GM19239 (cell line): ENCODE measurements around the gene SLC4A4.
"Not testable (repeated sequence)": the region's sequence is repeated elsewhere in the genome, so short reads cannot be mapped to it uniquely, and the experiment has no call there.

Experiments used
- DNase-seq: peaks from one replicate; pipeline ENCODE4 v3.0.0; 2011; ENCODE audit warnings: low spot score; ENCODE audit not compliant: insufficient read length
- FAIRE-seq: peaks from 2 replicates; lab custom pipeline; 2011; peaks lifted over from hg19 to GRCh38; lab: Jason Lieb, UNC

The SLC4A4 gene

DNA sequence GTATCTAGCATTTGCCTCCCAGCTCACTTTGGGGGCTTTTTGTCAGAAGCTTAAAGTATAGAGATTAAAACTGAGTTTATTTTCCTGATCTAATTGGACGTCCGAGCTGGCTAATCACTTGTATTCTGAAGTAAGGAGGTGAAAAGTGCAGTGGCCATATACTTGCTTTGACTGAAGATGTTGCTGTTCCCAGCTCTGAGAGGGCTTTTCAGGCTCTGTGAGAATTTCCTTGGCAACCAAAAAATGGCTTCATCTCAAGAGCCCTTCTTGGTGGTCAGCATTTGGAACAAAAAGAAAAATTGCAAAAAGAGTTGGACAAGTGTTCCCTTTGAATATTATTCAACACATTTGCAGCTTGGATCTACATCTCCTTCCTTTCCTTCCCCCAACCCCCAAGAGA lies 67.0 kb downstream of the SLC4A4 start:
- DNase-seq (no peak), FAIRE-seq (peak; percentile 8)

DNA sequence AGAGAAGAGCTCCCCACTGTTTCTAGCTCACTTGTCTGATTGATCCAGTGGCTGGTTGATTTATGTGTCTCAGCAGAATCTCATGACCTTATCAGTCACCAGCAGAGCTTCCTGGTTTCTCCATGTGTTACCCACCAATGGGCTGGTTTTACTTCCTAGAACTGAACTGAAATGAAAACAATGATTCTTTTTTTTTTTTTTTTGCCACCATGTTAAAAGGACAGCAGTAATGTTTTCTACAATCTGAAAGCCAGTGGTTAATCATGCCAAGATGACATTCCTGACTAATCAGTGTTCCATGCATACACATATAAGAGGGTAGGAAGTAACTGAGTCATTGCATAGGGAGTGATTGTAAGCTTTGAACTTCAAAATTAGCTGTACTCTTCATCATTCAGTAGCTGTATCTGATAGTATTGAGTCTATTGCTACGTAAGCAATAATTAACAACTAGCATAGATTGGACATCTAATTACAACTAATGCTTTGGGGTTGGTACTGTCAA lies 67.7 kb downstream of the SLC4A4 start:
- DNase-seq (no peak), FAIRE-seq (no peak)

DNA sequence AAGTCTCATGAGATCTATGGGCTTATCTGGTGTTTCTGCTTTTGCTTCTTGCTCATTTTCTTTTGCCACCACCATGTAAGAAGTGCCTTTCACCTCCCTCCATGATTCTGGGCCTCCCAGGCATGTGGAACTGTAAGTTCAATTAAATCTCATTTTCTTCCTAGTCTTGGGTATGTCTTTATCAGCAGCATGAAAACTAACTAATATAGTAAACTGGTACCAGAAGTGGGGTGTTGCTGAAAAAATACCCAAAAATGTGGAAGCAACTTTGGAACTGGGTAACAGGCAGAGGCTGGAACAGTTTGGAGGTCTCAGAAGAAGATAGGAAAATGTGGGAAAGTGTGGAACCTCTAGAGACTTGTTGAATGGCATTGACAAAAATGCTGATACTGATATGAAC lies 70.1 kb downstream of the SLC4A4 start:
- DNase-seq, FAIRE-seq: not testable (repeated sequence)

DNA sequence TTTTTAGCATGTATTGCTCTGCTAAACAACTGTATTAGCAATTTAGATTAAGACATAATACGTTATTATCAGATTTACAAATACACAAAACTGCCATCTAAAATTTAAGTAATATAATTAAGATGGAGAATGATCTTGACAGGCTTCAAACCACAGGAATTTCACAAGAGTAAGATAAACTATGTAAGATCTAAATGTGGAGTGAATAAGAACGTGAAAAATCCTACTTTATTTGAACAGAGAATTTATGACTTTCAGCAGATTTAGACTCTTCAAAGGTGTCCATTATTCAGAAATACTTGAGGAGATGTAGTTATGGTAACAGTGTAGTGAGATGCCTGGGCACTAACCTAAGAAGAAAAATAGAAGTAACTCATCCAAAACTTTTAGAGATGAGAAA lies 73.2 kb downstream of the SLC4A4 start:
- no peak for DNase-seq
- FAIRE-seq = no peak

DNA sequence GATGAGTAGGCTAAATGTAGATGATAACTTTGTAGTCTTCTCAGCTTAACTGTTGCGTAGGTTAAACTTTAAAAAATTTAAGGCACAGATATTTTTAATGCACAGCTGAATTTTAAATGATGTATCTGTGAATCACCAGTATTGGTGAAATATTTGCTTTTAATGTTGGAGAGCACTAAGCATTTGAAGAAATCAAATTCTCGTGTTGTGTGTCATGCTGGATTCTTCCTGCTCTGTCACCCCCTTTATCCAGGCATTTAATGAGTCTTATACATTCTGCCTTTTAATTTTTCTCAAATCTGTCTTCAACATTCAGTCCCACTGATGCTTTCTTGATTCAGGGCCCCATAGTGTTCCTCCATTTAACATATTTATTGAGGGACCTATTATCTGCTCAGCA lies 76.7 kb downstream of the SLC4A4 start:
- FAIRE-seq (no peak), DNase-seq (no peak)

DNA sequence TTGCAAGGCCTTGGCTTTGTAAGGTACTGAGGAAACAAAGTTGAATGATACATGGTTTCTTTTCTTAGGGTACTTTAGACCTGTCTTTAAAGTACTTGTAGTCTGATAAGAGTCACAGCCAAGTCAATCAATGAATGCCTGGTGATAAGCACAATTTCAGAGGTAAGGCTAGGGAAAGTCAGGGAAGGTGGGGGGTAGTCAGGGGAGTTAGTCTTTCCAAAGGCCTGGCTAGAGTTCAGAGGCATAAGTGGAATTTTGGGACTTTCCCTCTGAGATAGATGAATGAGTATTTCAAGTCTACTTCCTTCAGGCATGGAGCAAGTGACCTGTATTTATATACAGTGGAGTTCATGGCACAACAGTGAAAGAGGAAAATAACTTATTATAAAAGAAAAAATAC lies 78.3 kb downstream of the SLC4A4 start:
- DNase-seq (no peak), FAIRE-seq (no peak)

DNA sequence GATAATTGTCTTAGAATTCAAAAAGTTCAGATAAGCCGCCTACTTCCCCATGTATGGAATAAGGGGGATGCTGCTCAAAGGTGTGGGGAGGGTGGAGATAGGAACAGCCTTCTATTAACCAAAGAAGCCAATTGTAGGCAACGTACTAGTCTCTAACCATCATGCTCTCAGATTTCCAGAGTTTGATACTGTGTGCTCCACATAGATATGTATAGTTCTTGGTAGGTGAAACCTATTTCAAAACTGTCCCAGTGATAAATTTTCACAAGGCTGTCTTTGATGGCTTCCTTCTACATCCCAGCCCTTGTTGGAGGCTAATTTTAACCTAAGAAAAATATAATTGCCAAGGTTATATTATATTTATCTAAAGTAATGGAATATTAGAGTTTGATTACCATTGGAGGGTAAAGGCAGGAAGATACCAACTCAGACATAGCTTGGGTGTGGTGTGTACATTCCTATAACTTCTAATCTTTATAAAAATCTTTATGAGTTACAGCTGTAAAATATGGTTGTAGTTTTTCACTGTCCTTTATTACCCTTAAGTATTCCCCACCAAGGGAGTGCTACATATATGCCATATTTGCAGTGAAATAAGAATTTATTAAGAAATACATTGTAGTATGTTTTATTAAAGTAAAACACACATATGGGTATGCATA lies 87.7 kb downstream of the SLC4A4 start:
- DNase-seq (no peak), FAIRE-seq (no peak)

DNA sequence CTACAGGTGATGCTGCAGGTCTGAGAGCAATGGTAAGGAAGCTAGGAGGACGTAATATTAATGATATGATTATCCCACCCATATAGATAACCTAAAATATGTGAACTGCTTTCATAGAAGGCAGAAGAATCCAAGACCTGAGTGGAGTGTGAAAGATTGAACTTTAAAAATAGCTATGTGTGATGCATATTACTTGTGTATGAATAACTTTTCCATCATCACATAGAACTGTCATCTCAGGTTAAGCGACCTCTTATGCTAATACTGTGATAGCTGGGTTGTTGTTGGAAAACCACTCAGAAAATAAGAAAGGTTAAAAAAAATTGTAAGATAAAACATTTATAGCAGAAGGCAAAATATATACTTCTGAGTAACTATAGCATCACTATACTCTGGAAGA lies 90.3 kb downstream of the SLC4A4 start:
- DNase-seq (no peak), FAIRE-seq (no peak)

DNA sequence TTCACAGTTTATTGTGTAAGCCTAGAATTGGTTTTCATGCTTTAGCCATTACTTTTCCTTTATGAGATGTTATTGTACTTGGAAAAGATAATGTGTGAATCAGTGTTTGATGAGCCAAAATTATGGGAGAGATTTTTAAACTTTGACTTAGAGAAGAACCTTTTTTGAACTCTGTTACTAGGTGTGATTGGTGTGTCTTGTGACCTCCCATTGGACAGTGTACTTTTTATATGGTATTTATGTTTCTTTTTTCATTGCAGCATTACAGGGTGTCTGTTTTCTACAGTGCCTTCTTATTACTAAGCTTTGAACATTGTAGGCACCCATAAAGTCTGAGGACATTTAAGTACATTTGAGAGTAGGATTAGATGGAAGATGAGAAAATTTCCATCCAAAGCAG lies 91.1 kb downstream of the SLC4A4 start:
- FAIRE-seq = no peak
- DNase-seq = no peak

DNA sequence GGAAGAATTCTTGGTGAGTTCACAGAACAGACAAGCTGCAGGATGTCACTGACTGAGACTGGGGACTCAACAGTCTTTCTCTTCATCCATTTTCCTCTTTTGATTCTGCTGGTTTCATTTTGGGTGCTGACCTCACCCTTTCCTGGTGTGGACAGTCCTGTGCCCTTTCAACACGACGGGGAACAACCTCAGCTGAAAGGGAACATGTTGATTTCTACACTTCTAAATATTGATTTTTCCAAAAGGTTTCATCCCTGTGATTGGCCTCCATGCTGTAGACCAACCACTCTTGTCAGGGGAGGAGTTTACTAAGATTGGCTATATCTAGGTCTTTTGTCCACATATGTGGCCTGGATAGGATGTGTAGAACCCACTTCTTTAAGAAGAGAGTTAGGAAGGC lies 91.8 kb downstream of the SLC4A4 start:
- no peak for FAIRE-seq
- no peak for DNase-seq

DNA sequence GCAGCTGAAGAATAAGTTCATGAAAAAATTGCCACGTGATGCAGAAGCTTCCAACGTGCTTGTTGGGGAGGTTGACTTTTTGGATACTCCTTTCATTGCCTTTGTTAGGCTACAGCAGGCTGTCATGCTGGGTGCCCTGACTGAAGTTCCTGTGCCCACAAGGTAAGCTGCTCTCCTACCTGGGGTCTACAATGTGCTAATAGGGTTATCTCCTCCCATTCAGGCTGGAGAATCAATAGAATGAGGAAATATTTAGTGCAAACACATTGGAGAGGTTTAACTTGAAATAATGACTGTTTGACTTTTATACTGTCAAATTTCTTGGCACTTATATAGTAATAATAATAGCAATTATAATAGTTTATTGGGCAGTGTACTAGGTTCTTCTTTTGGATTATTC lies 101.8 kb downstream of the SLC4A4 start:
- DNase-seq = no peak
- no peak for FAIRE-seq

DNA sequence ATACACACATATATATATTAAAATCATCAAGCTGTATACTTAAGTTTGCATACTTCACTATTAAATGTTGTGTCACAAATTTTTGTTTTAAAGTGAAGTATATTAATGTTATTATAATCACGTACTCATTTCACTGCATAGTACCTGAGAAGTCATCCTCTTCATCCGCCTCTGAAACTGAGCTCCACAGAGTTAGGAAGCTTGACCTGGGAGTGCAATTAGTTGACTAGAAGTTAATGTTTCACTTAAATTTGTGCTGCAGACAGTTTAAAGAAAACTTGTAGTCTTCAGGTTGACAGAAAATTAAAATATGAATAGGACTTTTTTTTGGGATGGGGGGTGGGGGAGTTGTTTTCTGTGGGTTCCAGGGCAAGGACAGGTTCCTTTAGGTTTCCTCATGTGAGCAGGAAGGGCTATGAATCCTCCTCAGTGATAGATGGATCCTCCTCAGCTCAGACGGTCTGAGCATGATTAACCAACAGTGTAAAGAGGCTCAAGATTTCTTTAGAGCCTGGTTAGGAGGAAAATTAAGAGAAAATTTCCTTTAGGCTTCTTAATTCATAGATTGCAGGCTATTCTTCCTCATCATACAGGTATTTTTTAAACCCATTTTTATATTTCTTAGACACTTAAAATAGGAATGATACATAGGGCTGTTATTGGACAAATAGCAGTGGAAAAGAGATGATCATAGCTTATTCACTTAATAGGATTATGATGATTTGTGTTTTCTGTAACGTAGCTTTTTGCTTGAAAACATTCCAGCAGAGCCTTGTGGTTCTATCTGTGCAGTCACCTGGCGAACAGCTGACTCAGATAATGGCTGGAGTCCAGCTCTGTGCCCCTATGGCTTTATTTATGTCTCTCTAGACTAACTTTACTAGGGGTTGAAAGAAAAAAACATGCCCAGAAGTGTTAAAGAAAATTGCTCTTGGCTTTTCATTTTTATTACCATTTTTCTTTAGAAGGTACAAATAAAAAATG lies 102.7 kb downstream of the SLC4A4 start:
- DNase-seq (no peak), FAIRE-seq (no peak)

DNA sequence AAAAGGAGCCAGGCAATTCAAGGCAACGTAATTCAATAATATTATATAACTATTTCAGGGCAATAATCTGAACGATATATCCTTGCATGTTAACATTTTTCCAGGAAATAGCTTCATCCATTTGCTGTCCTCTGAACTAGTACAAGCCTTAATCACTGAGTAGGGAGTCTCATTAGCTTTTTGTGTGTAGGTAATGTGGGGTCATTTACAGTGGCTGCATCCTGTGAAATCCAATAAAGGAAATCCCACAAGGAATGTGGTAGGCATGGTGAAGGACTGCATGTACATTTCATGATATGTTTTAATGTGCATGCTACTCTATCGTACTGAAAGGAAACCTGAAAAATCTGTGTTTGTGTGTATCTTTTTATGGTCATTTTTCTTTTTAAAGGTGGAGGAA lies 103.5 kb downstream of the SLC4A4 start:
- DNase-seq = no peak
- FAIRE-seq = no peak

DNA sequence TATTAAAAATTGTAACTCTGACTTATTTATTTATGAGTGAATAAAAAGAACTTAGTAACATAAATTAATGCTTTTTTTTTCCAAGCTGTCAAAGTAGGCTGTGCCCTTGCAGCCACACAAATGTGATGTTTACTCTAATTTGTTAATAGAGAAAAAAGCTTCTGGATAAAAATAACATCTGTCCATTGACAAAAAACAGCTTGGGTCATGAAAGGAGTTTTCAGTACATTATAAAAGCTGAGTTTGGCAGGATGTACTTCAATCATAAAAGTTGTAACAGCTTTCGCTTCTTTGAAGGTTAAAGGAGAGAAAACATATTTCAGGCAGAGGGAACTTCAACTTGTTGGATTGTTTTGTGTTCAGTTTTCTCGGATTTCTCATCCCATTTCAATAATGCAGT lies 105.6 kb downstream of the SLC4A4 start:
- no peak for FAIRE-seq
- DNase-seq = no peak

DNA sequence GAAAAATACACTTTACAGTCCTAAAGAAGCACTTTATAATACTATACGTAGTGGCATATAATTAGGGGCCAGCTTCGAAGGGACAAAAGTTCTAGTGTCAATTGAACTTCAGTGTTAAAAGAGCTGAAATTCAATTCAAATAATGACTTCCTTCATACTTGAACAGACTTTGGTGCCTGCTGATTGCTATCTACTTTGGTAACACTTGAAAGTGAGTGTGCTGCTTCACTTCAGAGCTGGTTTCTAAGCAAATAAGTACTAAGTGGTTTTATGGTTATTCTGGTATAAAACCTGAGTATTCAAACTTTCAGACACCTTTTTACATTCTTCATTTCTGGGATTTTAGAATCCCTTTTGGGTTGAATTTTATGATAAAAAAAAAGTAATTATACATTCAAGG lies 107.0 kb downstream of the SLC4A4 start:
- DNase-seq = no peak
- FAIRE-seq = no peak

DNA sequence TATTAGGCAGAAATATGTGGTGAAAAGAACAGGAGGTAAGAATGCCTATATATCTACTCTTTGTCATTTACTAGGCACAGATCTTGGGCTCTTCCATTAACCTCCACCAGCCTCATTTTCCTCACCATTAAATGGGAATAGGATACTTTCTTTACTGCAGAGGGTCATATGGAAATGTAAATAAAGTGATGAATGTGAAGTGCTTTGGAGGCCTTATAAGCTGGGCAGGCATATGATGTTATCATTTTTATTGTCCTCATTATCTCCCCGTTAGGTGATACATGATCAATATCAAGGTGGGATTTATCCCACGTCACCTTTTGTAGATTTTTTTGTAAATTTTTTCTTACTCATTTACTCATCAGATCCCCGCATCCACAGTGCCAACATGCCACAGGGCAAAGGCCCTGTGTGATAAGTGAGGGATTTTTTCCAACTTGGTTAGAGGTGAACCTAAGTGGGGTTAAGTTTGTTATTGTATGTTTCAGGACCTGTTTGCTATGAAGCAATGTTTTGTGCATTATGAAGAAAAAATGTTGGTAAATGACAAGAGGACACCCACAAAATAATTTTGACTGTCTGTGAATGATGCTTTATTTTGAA lies 107.8 kb downstream of the SLC4A4 start:
- DNase-seq (no peak), FAIRE-seq (no peak)

DNA sequence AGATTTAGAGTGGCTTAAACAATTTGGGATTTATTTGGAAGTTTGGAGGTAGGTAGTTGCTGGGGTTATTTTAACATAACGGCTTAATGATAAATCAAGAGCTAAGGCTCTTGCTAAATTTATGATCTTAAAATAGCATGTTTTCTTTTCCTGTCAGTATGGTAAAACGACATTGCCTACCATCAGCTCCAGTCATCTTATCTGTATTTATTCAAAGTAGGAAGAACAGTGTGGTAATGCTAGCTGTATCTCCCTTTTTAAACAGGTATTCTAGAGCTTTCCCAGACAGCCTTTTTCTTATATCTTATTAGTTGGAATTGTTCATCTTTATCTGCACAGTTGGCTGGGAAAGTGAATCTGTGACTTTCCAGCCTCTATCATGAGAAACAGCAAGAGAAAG lies 110.2 kb downstream of the SLC4A4 start:
- no peak for DNase-seq
- FAIRE-seq = no peak

DNA sequence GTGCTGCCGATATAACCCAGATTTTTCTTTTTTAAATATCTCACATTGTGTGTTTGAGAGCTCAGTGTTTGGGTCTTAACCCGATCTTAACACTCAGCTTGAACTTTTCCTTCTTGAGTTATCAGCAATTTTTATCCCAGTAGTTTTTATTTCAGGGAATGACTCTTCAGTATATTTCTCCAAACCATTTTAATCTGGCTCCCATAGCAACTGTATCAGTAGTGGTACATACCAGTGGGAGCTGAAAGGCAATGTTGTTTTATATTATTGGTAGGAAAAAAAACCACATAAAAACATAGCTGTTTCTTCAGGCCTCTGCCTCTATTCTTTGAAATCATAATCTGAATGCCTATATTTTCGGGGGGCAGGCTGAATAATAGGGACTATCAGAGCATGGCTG lies 111.1 kb downstream of the SLC4A4 start:
- DNase-seq = no peak
- no peak for FAIRE-seq

DNA sequence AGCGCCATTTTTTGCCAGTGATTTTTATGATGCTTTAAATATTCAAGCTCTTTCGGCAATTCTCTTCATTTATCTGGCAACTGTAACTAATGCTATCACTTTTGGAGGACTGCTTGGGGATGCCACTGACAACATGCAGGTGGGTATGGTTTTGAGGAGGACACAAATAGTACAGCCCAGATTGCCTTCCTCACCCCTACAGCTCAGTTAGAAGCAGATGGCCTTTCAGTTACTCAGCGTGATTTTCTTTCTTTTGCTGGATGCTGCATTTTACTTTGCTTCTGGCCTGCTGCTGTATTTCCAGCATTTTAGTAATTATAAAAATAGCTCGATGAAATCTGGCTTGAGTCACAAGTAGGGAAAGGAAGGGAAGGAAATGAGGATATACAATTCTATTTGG lies 114.7 kb downstream of the SLC4A4 start:
- no peak for FAIRE-seq
- no peak for DNase-seq

DNA sequence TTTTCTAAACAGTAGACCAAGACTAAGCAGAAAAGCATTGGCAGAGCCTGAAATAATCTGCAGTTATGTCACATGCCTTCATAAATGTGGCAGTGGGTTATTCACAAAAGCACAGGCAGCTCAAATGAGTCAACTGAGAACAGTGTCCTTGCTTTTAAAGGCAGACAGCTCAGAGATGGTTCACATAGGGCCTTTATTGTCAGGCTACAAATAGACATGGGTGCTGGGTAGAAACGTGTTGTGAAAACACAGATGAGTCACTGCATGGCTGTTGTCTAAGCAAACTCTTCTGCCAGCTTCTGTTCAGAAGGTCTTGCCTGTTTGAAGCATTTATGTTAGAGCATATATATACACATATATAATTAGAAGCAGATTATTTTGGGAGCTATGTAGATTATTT lies 118.0 kb downstream of the SLC4A4 start:
- DNase-seq (no peak), FAIRE-seq (no peak)

DNA sequence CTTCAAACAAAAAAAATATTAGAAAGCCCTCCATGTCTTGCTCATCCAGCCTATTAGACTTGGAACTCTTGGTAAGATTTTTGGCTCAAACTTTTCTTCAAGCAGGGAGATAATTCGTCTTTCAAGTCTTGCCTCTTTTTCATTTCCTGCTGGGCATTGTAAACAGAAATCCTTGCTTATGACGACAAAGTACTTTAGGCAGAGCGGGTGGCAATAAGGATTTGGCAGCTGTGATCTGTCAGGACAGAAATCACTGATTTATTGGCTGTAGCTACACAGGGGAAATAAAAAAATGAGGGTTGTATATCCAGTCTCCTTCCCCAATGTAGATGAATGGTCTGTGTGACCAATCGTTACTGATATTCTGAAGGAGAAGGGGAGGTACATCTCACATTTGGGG lies 121.6 kb downstream of the SLC4A4 start:
- FAIRE-seq (no peak), DNase-seq (no peak)
